Suprapubic skin (tissue), 4 donors: ENCODE data around the gene ARL10. TPM values are rescaled to one million over a fixed set of nuclear protein-coding genes. Genes with fewer than 3 reads are reported as not detected.

Experiments
- DNase-seq, 2 donors: peaks; one replicate each; pipeline ENCODE4 v3.0.0-alpha.2; 2019; ENCODE audit warnings: low spot score in 2 of 2
- H3K27ac ChIP-seq: fragments of 200-600 bp; sonication (generic); one replicate; pipeline ENCODE4 v1.5.1; 2019
- H3K27me3 ChIP-seq: fragments of 200-600 bp; sonication (generic); one replicate; pipeline ENCODE4 v1.5.1; 2019
- H3K36me3 ChIP-seq: fragments of 200-600 bp; sonication (generic); one replicate; pipeline ENCODE4 v1.5.1; 2019
- H3K4me1 ChIP-seq: fragments of 200-600 bp; sonication (generic); one replicate; pipeline ENCODE4 v1.5.1; 2019
- H3K4me3 ChIP-seq: fragments of 200-600 bp; sonication (generic); one replicate; pipeline ENCODE4 v1.5.1; 2019; ENCODE audit warnings: mild to moderate bottlenecking
- H3K9me3 ChIP-seq: fragments of 200-600 bp; sonication (generic); one replicate; pipeline ENCODE4 v1.5.1; 2019
- CTCF ChIP-seq, 2 donors: fragments of 200-600 bp in 1 of 2; fragments of 450-650 bp in 1 of 2; sonication (generic) in 1 of 2; IDR thresholded peaks; one replicate each; pipeline ENCODE4 v1.5.1; 2016 to 2019; ENCODE audit warnings: antibody characterized with exemption in 2 of 2, mild to moderate bottlenecking in 1 of 2, moderate library complexity in 1 of 2
- EP300 ChIP-seq: sonication (generic); formaldehyde crosslinking; IDR thresholded peaks from one replicate; pipeline ENCODE4 v1.6.1; 2017; ENCODE audit warnings: antibody characterized with exemption
- POLR2A ChIP-seq, 2 donors: fragments of 450-650 bp; IDR thresholded peaks; one replicate each; pipeline ENCODE4 v1.6.1; 2017; ENCODE audit warnings: antibody characterized with exemption in 2 of 2, mild to moderate bottlenecking in 2 of 2, moderate library complexity in 2 of 2
- POLR2AphosphoS5 ChIP-seq, 3 donors: sonication (generic); formaldehyde crosslinking; IDR thresholded peaks; one replicate each; pipeline ENCODE4 v1.6.1; 2017; ENCODE audit warnings: antibody characterized with exemption in 3 of 3
- WGBS: methylation state at CpG from one replicate; pipeline ENCODE4 v1.1.5; 2018; 5-methylcytosine and 5-hydroxymethylcytosine counted together
- total RNA-seq, 4 donors: library from RNA; depleted of rRNA; stranded (reverse); fragments of >200 nt; gene quantifications; one replicate each; pipeline ENCODE4 v1.1.0, GENCODE V29; 2016

ARL10 gene
- total RNA-seq, 4 donors from 2014 or later, result 7.1 to 36.4 (median 21.2) TPM

- peaks cover 71% of the 10 kb centered on the region for H3K4me1 ChIP-seq
- H3K36me3 ChIP-seq, result peaks cover 11% of the 10 kb centered on the region
- H3K4me3 ChIP-seq, result peak overlapping the region; percentile 96
- peak overlapping the region; percentile 98 for H3K27ac ChIP-seq
- no peaks in the 10 kb centered on the region for H3K27me3 ChIP-seq
- 59% methylated on average over 7 of the region's 7 CpGs for WGBS
- DNase-seq, result peak in 1 of 2 donors; percentile 71
- no peaks in the 10 kb centered on the region for H3K9me3 ChIP-seq
- no peak for TF ChIP-seq POLR2A (IDR thresholded peaks at IDR 0.05)
- no peak for TF ChIP-seq POLR2AphosphoS5 (IDR thresholded peaks at IDR 0.05)
- TF ChIP-seq CTCF (IDR thresholded peaks at IDR 0.05), result no peak
- no peak for TF ChIP-seq EP300
Measured at GRCh38 chr5:176413709-176414191, 48.5 kb downstream of the ARL10 start.

GRCh38 chr5:176414704-176415103, 49.4 kb downstream of the ARL10 start:
- no peak for DNase-seq
- peaks cover 5% of the 10 kb centered on the region for H3K36me3 ChIP-seq
- no peak for TF ChIP-seq POLR2AphosphoS5 (IDR thresholded peaks at IDR 0.05)
- TF ChIP-seq EP300, result no peak
- TF ChIP-seq CTCF (IDR thresholded peaks at IDR 0.05), result no peak
- TF ChIP-seq POLR2A (IDR thresholded peaks at IDR 0.05), result no peak
- H3K4me1 ChIP-seq, result peaks cover 67% of the 10 kb centered on the region
- 48% methylated on average over 3 of the region's 3 CpGs for WGBS
- H3K9me3 ChIP-seq, result no peaks in the 10 kb centered on the region
- no peaks in the 10 kb centered on the region for H3K27me3 ChIP-seq
- H3K27ac ChIP-seq, result peak overlapping the region; percentile 98
- peak overlapping the region; percentile 96 for H3K4me3 ChIP-seq

GRCh38 chr5:176415240-176415951, 50.1 kb downstream of the ARL10 start:
- WGBS, result 43% methylated on average over 13 of the region's 13 CpGs
- peak overlapping the region; percentile 96 for H3K4me3 ChIP-seq
- H3K27me3 ChIP-seq, result no peaks in the 10 kb centered on the region
- TF ChIP-seq EP300, result no peak
- no peak for TF ChIP-seq POLR2AphosphoS5 (IDR thresholded peaks at IDR 0.05)
- no peak for TF ChIP-seq CTCF (IDR thresholded peaks at IDR 0.05)
- no peak for TF ChIP-seq POLR2A (IDR thresholded peaks at IDR 0.05)
- H3K36me3 ChIP-seq, result no peaks in the 10 kb centered on the region
- H3K27ac ChIP-seq, result peak overlapping the region; percentile 98
- no peak for DNase-seq
- H3K4me1 ChIP-seq, result peaks cover 60% of the 10 kb centered on the region
- H3K9me3 ChIP-seq, result no peaks in the 10 kb centered on the region

- TF ChIP-seq POLR2A (IDR thresholded peaks at IDR 0.05) (peak; percentile 32 to 71), POLR2AphosphoS5 (IDR thresholded peaks at IDR 0.05) (peak in 1 of 3 donors; percentile 15), CTCF (IDR thresholded peaks at IDR 0.05) (peak; percentile 64 to 93), EP300 (no peak)
- Histone ChIP-seq H3K4me3 (peak within 1 kb of the TSS; percentile 96), H3K4me1 (peaks cover 51% of the 10 kb centered on the region), H3K36me3 (no peaks in the 10 kb centered on the region), H3K27ac (peak within 1 kb of the TSS; percentile 98), H3K9me3 (no peaks in the 10 kb centered on the region), H3K27me3 (no peaks in the 10 kb centered on the region)
- DNase-seq, result peak; percentile 90 to 91
- 1% methylated on average over 45 of the region's 107 CpGs for WGBS
Measured at GRCh38 chr5:176415952-176416924, 51.0 kb downstream of the ARL10 start, which contains the start of gene CLTB. TSS of gene CLTB (minus strand) at chr5:176416539. CDS start at chr5:176416363, 176 bp downstream.
